Ectodermal cell (in vitro differentiated cells): ENCODE data around the gene PRPSAP2.

Experiments used
- H3K27ac ChIP-seq: 2 replicates; pipeline ENCODE4 v1.7.0; 2013; ENCODE audit warnings: mild to moderate bottlenecking, low read depth, low read length; ENCODE audit not compliant: insufficient read depth, poor library complexity, severe bottlenecking
- H3K27me3 ChIP-seq: 2 replicates; pipeline ENCODE4 v1.7.0; 2013; ENCODE audit warnings: mild to moderate bottlenecking, low read length; ENCODE audit not compliant: insufficient read depth, control insufficient read depth, poor library complexity, severe bottlenecking
- H3K36me3 ChIP-seq: one replicate; pipeline ENCODE4 v1.7.0; 2013; ENCODE audit warnings: low read length; ENCODE audit not compliant: control insufficient read depth, insufficient read depth
- H3K4me1 ChIP-seq: one replicate; pipeline ENCODE4 v1.7.0; 2013; ENCODE audit warnings: low read length; ENCODE audit not compliant: control insufficient read depth, insufficient read depth
- H3K4me3 ChIP-seq: 2 replicates; pipeline ENCODE4 v1.7.0; 2013; ENCODE audit warnings: low read depth, low read length, control low read depth; ENCODE audit not compliant: insufficient read depth
- H3K9me3 ChIP-seq: 2 replicates; pipeline ENCODE4 v1.7.0; 2013; ENCODE audit warnings: mild to moderate bottlenecking, low read length, moderate library complexity; ENCODE audit not compliant: control insufficient read depth
- WGBS, 2 experiments: methylation state at CpG; one replicate each; pipeline ENCODE4 v1.1.7; 2013; ENCODE audit warnings: missing lambda C conversion rate in 2 of 2; 5-methylcytosine and 5-hydroxymethylcytosine counted together

Gene PRPSAP2

DNA sequence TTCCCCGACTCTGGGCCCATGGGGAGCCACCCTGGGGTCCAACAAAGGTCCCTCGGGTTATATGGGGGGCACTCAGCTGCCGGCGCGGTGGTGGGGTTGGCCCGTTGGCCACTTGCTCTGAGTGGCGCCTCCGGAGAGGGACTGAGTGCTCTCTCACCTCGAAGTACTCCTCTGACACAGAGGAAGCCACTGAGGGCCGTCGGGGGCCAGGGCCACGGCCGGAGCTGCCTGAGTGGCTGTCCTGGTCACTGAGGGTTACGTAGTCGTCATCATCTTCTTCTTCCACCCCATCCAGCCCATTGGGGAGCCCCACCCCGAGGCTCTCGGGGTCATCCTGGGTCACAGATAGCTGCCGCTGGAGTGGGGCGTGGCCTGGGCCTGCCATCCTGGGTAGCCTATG is 119.7 kb downstream of the PRPSAP2 start:
- Histone ChIP-seq H3K27me3 (no peaks in the 10 kb centered on the region), H3K4me3 (no peak overlapping the region), H3K9me3 (no peaks in the 10 kb centered on the region), H3K4me1 (peaks cover 16% of the 10 kb centered on the region), H3K36me3 (peaks cover 17% of the 10 kb centered on the region), H3K27ac (no peak overlapping the region)
- 95% methylated on average over 19 of the region's 19 CpGs for WGBS, 2 experiments

DNA sequence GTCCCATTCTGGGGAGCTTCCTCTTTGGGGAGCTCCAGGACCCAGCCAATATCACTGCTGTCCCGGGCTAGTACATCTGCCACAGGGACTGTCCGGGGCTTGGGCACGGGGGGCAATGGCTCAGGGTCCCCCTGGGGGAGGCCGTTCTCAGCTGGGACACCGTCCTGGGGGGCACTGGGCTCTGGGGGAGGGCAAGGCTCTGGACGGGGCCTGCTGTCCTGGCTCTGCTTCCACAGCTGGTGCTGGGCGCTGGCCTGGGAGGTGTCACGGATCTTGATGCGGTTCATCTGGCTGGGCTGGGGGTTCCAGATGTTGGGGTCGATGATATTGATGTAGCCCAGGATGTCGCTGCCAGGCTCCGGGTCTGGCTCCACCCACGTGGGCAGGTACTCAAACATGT is 120.1 kb downstream of the PRPSAP2 start:
- Histone ChIP-seq H3K4me3 (no peak overlapping the region), H3K4me1 (peaks cover 16% of the 10 kb centered on the region), H3K27ac (no peak overlapping the region), H3K27me3 (no peaks in the 10 kb centered on the region), H3K36me3 (peaks cover 17% of the 10 kb centered on the region), H3K9me3 (no peaks in the 10 kb centered on the region)
- WGBS, 2 experiments = 95 to 96% methylated on average over 13 of the region's 13 CpGs

DNA sequence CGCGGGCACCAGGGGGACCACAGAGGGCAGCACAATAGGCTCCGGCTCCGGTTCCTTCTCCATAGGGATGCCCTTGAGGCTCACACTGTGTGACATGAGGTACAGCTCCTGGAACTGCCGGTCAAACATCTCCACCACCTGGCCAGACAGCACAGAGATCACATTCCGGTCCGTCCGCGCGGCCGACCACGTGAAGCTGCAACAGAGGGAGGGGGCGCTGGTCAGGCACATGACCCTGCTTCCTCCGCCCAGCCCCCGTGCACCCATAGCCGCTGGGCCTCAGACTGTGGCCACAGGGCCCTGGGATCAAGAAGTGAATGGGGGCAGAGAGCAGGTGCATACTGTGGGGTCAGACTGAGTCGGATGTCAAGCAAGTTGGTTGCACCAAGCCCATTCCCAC is 120.7 kb downstream of the PRPSAP2 start:
- Histone ChIP-seq H3K36me3 (peaks cover 17% of the 10 kb centered on the region), H3K4me1 (peaks cover 16% of the 10 kb centered on the region), H3K27ac (no peak overlapping the region), H3K9me3 (no peaks in the 10 kb centered on the region), H3K4me3 (no peak overlapping the region), H3K27me3 (no peaks in the 10 kb centered on the region)
- WGBS, 2 experiments = 93 to 97% methylated on average over 17 of the region's 17 CpGs
